MCF 10A (cell line): ENCODE results near the gene FHOD1. TPM values are rescaled to one million over a fixed set of nuclear protein-coding genes. Genes with fewer than 3 reads are reported as not detected.

Source experiments
- BruUV-seq: library from RNA; stranded (reverse); fragments of 400-500 nt; replicated peaks from 2 replicates; lab custom pipeline; 2021; lab: Mats Ljungman, UMichigan
- CTCF ChIA-PET: fragments of 300-600 bp; sonication (Branson Sonifier 250); formaldehyde crosslinking; extraction: SDS; loops from one replicate; lab custom pipeline; 2021; ENCODE audit warnings: antibody characterized with exemption, inconsistent platforms; lab: Yijun Ruan, JAX
- POLR2A ChIA-PET: fragments of 300-600, 350-650 bp; sonication (Branson Sonifier 250); formaldehyde crosslinking; extraction: SDS; loops from one replicate; lab custom pipeline; 2020; ENCODE audit warnings: antibody characterized with exemption, inconsistent platforms; lab: Yijun Ruan, JAX
- DNase-seq: peaks from one replicate; pipeline ENCODE4 v3.0.0-alpha.2; 2018; ENCODE audit not compliant: unreplicated experiment
- H3K27ac Mint-ChIP-seq: one replicate; pipeline ENCODE4 v1.8.0; 2022; ENCODE audit warnings: mild to moderate bottlenecking, low read depth, mixed read lengths; ENCODE audit not compliant: unreplicated experiment
- H3K27me3 Mint-ChIP-seq: one replicate; pipeline ENCODE4 v1.8.0; 2022; ENCODE audit warnings: mixed read lengths; ENCODE audit not compliant: insufficient read depth, unreplicated experiment
- H3K36me3 Mint-ChIP-seq: one replicate; pipeline ENCODE4 v1.8.0; 2022; ENCODE audit warnings: mild to moderate bottlenecking, moderate library complexity, mixed read lengths; ENCODE audit not compliant: insufficient read depth, unreplicated experiment
- H3K4me1 Mint-ChIP-seq: one replicate; pipeline ENCODE4 v1.8.0; 2022; ENCODE audit warnings: mixed read lengths; ENCODE audit not compliant: insufficient read depth, unreplicated experiment
- H3K4me3 Mint-ChIP-seq: one replicate; pipeline ENCODE4 v1.8.0; 2022; ENCODE audit warnings: mild to moderate bottlenecking, moderate library complexity, mixed read lengths; ENCODE audit not compliant: unreplicated experiment
- H3K9me3 Mint-ChIP-seq: one replicate; pipeline ENCODE4 v1.8.0; 2022; ENCODE audit warnings: mixed read lengths; ENCODE audit not compliant: unreplicated experiment
- CTCF ChIP-seq: fragments of 200-600 bp; IDR thresholded peaks from one replicate; pipeline ENCODE4 v1.8.0; 2022; ENCODE audit warnings: antibody characterized with exemption, mild to moderate bottlenecking; ENCODE audit not compliant: unreplicated experiment
- intact Hi-C: fragments of 100-400 bp; cut with micrococcal nuclease; formaldehyde crosslinking; loops from 2 replicates; pipeline ENCODE4 v1.14.1; 2022
- microRNA-seq: library from miRNA; unstranded; fragments of <30 nt; microRNA quantifications from one replicate; pipeline ENCODE4 v1.2.0, GENCODE V29; 2022
- total RNA-seq: library from RNA; stranded (reverse); gene quantifications from 2 replicates; pipeline ENCODE4 v1.2.3, GENCODE V29; 2022

Gene FHOD1
- total RNA-seq, 1 experiment from 2014 or later, result 14.7 TPM

- no peak overlapping the region for H3K4me3 Mint-ChIP-seq
- H3K36me3 Mint-ChIP-seq, result peaks cover 26% of the 10 kb centered on the region
- no peaks in the 10 kb centered on the region for H3K27me3 Mint-ChIP-seq
- H3K4me1 Mint-ChIP-seq, result peaks cover 31% of the 10 kb centered on the region
- POLR2A ChIA-PET, result interaction anchor here (0.7 to 1.7 kb wide), 4 partner anchors 10 to 237 kb away, joined by 3 to 6 read pairs (median 3); partner anchors contain the start of gene NOL3
- BruUV-seq, result no TSS peak
- intact Hi-C loops, result loop anchor here (5.0 kb wide), 1 partner anchor 282 kb away; no protein-coding TSS in a partner anchor
- H3K27ac Mint-ChIP-seq, result no peak overlapping the region
- TF ChIP-seq CTCF, result peak; percentile 2
- no peaks in the 10 kb centered on the region for H3K9me3 Mint-ChIP-seq
- no peak for DNase-seq
- CTCF ChIA-PET, result no interaction called here
Observed at GRCh38 chr16:67179421-67180080, 67.7 kb downstream of the FHOD1 start.

Small RNA genes lying within 50 kb of the gene (microRNA-seq; reads per million reads assigned to microRNA genes)
- 52.5 reads per million, percentile 67 among the genes with 10 or more reads in this experiment for gene MIR328

Other genes starting within 250 kb of the FHOD1 start
- 87.1 and 105 TPM in 2 replicates for gene CBFB, start 218.3 kb downstream of the FHOD1 start, total RNA-seq
- 13.8 and 14.5 TPM in 2 replicates for gene PHAF1, start 137.5 kb downstream of the FHOD1 start, total RNA-seq
- 0.84 and 1.9 TPM in 2 replicates for gene B3GNT9, start 96.5 kb downstream of the FHOD1 start, total RNA-seq
- 12.9 and 13.3 TPM in 2 replicates for gene TRADD, start 87.6 kb downstream of the FHOD1 start, total RNA-seq
- gene FBXL8, start 87.5 kb downstream of the FHOD1 start, total RNA-seq, result 15.9 and 17.2 TPM in 2 replicates
- 34.3 and 34.8 TPM in 2 replicates for gene HSF4, start 82.7 kb downstream of the FHOD1 start, total RNA-seq
- gene NOL3, start 76.9 kb downstream of the FHOD1 start, total RNA-seq, result 49.8 and 65.7 TPM in 2 replicates
- gene MATCAP1, start 63.5 kb downstream of the FHOD1 start, total RNA-seq, result 18.1 and 18.7 TPM in 2 replicates
- not detected in 2 replicates for gene EXOC3L1, start 57.3 kb downstream of the FHOD1 start, total RNA-seq
- 81.0 and 85.5 TPM in 2 replicates for gene E2F4, start 55.3 kb downstream of the FHOD1 start, total RNA-seq
- 9.6 and 12.0 TPM in 2 replicates for gene ELMO3, start 48.4 kb downstream of the FHOD1 start, total RNA-seq
- 44.4 and 55.5 TPM in 2 replicates for gene TMEM208, start 20.4 kb downstream of the FHOD1 start, total RNA-seq
- gene SLC9A5, start 1.5 kb upstream of the FHOD1 start, total RNA-seq, result 0.40 and 1.4 TPM in 2 replicates
- 30.4 and 32.7 TPM in 2 replicates for gene PLEKHG4, start 32.1 kb upstream of the FHOD1 start, total RNA-seq
- not detected in 2 replicates for gene KCTD19, start 79.3 kb upstream of the FHOD1 start, total RNA-seq
- gene LRRC36, start 79.3 kb upstream of the FHOD1 start, total RNA-seq, result not detected in 2 replicates
- gene TPPP3, start 146.0 kb upstream of the FHOD1 start, total RNA-seq, result not detected in 2 replicates
- 5.9 and 7.6 TPM in 2 replicates for gene ZDHHC1, start 169.0 kb upstream of the FHOD1 start, total RNA-seq
- gene HSD11B2, start 183.6 kb upstream of the FHOD1 start, total RNA-seq, result 0.42 and 0.86 TPM in 2 replicates
- 50.5 and 50.7 TPM in 2 replicates for gene ATP6V0D1, start 233.7 kb upstream of the FHOD1 start, total RNA-seq
- not detected in 2 replicates for gene AGRP, start 236.1 kb upstream of the FHOD1 start, total RNA-seq